Measurements from ENCODE around the gene KMT2C. TPM values are rescaled to one million over a fixed set of nuclear protein-coding genes. Genes with fewer than 3 reads are reported as not detected.

Gene KMT2C
- total and polyA plus RNA-seq, 7 donors = 5.8 to 82.3 (median 45.7) TPM

- ATAC-seq (no peak), DNase-seq (no peak)
- intact Hi-C loops (cut with DNase I) = loop anchor here (5.0 to 10.0 kb wide), 2 partner anchors 366 to 369 kb away; no protein-coding TSS in a partner anchor
- Histone ChIP-seq H3K4me1 (peaks cover 86% of the 10 kb centered on the region), H3K36me3 (ENCODE audit: insufficient read depth in 1 of 2, low read depth in 1 of 2) (no peaks in the 10 kb centered on the region), H3K27me3 (ENCODE audit: insufficient read depth in 3 of 3, low read length in 2 of 3) (no peaks in the 10 kb centered on the region), H3K27ac (peak overlapping the region; percentile 9), H3K4me3 (no peak overlapping the region), H3K9me3 (no peaks in the 10 kb centered on the region)
- TF ChIP-seq CTCF (IDR thresholded peaks at IDR 0.05) = no peak
- WGBS, 3 donors = 51 to 70% (median 55%) methylated on average over 2 of the region's 2 CpGs
Measured at GRCh38 chr7:152338561-152338960, 97.2 kb downstream of the KMT2C start.

DNA sequence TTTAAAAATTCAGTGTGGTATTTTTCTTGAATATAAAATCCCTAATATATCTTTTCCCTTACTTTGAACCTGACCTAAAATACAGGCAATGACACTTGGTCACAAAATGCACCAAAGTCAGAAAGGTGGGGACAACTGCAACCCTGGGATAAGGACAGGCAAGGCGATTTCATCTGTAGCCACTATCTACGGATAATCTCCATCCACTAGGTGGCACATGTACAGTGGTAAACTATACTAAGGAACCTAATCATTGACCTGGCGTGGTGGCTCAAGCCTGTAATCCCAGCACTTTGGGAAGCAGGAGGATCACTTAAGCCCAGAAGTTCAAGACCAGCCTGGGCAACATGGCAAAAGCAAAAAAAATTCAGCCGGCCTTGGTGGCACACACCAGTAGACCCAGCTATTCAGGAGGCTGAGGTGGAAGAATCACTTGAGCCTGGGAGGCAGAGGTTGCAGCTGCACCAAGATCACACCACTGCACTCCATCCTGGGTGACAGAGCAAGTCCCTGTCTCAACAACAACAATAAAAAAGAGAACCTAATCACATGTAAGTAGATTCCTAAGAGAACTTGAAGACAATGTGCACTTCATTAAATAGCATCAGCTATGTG, 98.9 kb downstream of the KMT2C start:
- ATAC-seq = peak; percentile 67 to 83 (median 76)
- 28 to 50% (median 32%) methylated on average over 4 of the region's 4 CpGs for WGBS, 3 donors
- peak; percentile 55 for TF ChIP-seq CTCF (IDR thresholded peaks at IDR 0.05)
- no peak overlapping the region for H3K27ac ChIP-seq
- intact Hi-C loops (cut with DNase I) = loop anchor here (5.0 to 10.0 kb wide), 2 partner anchors 368 to 370 kb away; no protein-coding TSS in a partner anchor
- no peak for DNase-seq
- H3K36me3 ChIP-seq (ENCODE audit: insufficient read depth in 1 of 2, low read depth in 1 of 2) = no peaks in the 10 kb centered on the region
- H3K4me1 ChIP-seq = peaks cover 77% of the 10 kb centered on the region
- H3K4me3 ChIP-seq = no peak overlapping the region
- no peaks in the 10 kb centered on the region for H3K9me3 ChIP-seq
- H3K27me3 ChIP-seq (ENCODE audit: insufficient read depth in 3 of 3, low read length in 2 of 3) = no peaks in the 10 kb centered on the region

GRCh38 chr7:152335900-152336571, 99.8 kb downstream of the KMT2C start:
- H3K9me3 ChIP-seq = no peaks in the 10 kb centered on the region
- H3K36me3 ChIP-seq (ENCODE audit: insufficient read depth in 1 of 2, low read depth in 1 of 2) = no peaks in the 10 kb centered on the region
- H3K27ac ChIP-seq = peak overlapping the region; percentile 14
- no peak for TF ChIP-seq CTCF (IDR thresholded peaks at IDR 0.05)
- peaks cover 75% of the 10 kb centered on the region for H3K4me1 ChIP-seq
- peak overlapping the region; percentile 26 for H3K4me3 ChIP-seq
- DNase-seq (no peak), ATAC-seq (no peak)
- 61 to 64% (median 63%) methylated on average over 2 of the region's 2 CpGs for WGBS, 3 donors
- no peaks in the 10 kb centered on the region for H3K27me3 ChIP-seq (ENCODE audit: insufficient read depth in 3 of 3, low read length in 2 of 3)
- intact Hi-C loops (cut with DNase I) = loop anchor here (5.0 to 10.0 kb wide), 2 partner anchors 369 to 371 kb away; no protein-coding TSS in a partner anchor

DNA sequence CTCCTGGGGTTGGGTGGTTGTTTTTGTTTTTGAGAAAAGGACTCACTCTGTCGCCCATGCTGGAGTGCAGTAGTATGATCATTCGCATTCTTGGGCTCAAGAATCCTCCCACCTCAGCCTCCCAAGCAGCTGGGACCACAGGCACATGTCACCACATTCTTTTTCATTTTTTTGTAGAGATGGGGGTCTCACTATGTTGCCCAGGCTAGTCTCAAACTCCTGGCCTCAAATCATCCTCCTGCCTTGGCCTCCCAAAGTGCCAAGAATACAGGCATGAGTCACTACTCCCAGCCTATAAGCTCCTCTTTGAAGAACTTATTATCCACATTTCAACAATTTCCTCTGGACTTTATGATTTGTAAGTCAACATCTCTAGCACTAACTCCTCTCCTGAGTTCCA, 102.7 kb downstream of the KMT2C start:
- Histone ChIP-seq H3K27me3 (ENCODE audit: insufficient read depth in 3 of 3, low read length in 2 of 3) (no peaks in the 10 kb centered on the region), H3K4me1 (peaks cover 55% of the 10 kb centered on the region), H3K36me3 (ENCODE audit: insufficient read depth in 1 of 2, low read depth in 1 of 2) (peaks cover 2 to 20% of the 10 kb centered on the region in 2 donors), H3K27ac (no peak overlapping the region), H3K9me3 (no peaks in the 10 kb centered on the region), H3K4me3 (no peak overlapping the region)
- intact Hi-C loops (cut with DNase I) = loop anchor here in 1 of 2 donors (10.0 kb wide), 1 partner anchor 372 kb away; no protein-coding TSS in a partner anchor
- ATAC-seq = no peak
- TF ChIP-seq CTCF (IDR thresholded peaks at IDR 0.05) = no peak
- 95 to 98% (median 97%) methylated on average over 2 of the region's 2 CpGs for WGBS, 3 donors
- no peak for DNase-seq
